ENCODE data around the gene LIFR. TPM values are rescaled to one million over a fixed set of nuclear protein-coding genes. Genes with fewer than 3 reads are reported as not detected.

Gene LIFR
- total RNA-seq, 1 donor from 2014 or later: 8.9 TPM

DNA sequence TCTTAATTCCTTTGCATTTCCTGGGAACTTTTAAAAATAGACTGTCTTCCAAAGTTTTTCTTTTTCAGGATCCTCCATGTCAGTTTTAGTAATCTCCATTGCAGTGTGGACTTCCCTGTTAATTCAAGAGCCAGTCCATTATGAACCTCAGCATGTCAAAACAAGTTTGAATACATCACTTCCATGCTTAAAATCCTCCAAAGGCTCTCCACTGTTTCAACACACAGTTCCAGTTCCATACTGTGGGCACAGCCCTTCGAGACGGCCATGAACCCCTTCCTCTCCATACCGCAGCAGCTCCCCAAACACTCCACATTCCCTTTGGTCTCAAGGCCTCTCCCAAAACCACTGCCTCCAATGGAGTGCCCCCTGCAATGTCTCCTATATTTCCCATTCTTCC, 19.5 kb downstream of the LIFR start:
- no peak for DNase-seq (ENCODE audit: extremely low spot score, unreplicated experiment)
- Mint-ChIP-seq H3K4me1 (ENCODE audit: unreplicated experiment) (no peaks in the 10 kb centered on the region), H3K27me3 (ENCODE audit: unreplicated experiment) (no peaks in the 10 kb centered on the region), H3K36me3 (ENCODE audit: unreplicated experiment) (no peaks in the 10 kb centered on the region), H3K4me3 (ENCODE audit: unreplicated experiment) (no peak overlapping the region), H3K27ac (ENCODE audit: unreplicated experiment) (no peak overlapping the region), H3K9me3 (ENCODE audit: unreplicated experiment) (no peaks in the 10 kb centered on the region)
- TF ChIP-seq, protein P1, sequence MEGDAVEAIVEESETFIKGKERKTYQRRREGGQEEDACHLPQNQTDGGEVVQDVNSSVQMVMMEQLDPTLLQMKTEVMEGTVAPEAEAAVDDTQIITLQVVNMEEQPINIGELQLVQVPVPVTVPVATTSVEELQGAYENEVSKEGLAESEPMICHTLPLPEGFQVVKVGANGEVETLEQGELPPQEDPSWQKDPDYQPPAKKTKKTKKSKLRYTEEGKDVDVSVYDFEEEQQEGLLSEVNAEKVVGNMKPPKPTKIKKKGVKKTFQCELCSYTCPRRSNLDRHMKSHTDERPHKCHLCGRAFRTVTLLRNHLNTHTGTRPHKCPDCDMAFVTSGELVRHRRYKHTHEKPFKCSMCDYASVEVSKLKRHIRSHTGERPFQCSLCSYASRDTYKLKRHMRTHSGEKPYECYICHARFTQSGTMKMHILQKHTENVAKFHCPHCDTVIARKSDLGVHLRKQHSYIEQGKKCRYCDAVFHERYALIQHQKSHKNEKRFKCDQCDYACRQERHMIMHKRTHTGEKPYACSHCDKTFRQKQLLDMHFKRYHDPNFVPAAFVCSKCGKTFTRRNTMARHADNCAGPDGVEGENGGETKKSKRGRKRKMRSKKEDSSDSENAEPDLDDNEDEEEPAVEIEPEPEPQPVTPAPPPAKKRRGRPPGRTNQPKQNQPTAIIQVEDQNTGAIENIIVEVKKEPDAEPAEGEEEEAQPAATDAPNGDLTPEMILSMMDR (IDR thresholded peaks at IDR 0.05): no peak

DNA sequence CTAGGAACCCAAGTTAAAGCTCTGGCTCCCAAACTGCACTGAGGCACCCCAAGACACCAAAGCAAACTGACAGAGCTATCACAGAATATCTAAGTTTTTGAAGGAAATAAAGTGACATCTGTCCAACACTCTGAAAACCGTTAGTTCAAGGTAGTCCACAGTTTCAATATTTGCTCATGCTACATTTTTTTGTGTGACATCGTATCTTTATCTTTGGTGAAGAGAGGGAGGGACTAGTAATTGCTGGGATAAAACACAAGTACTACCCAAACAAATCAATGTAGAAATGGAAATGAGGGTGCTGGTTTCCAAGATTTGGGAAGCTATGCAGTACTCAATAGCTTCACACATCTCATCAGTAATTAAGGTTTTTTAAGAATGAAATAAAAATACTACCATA, 20.6 kb downstream of the LIFR start:
- H3K4me1 Mint-ChIP-seq (ENCODE audit: unreplicated experiment): no peaks in the 10 kb centered on the region
- no peak overlapping the region for H3K27ac Mint-ChIP-seq (ENCODE audit: unreplicated experiment)

DNA sequence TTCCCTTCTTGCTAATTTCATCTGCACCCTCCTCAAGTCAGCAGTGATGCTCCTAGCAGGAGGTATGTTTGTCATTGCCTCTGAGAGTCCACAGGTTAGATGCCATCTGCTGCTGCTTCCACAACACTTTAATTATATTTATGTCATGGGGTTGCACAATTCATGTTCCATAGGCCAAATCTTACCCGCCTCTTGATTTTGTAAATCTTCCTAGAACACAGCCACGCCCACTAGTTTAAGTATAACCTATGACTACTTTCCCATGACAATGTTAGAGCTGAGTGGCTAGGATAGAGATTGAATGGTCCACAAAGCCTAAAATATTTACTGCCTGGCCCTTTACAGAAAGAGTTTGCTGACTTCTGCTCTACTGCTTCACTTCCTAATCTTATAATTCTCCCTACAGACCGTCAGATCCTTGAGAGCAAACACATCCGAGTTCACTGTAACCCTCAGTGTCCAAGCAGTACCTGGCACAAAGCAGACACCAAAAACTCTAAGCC, 21.1 kb downstream of the LIFR start:
- TF ChIP-seq, protein P1 (IDR thresholded peaks at IDR 0.05): no peak
- Mint-ChIP-seq H3K9me3 (ENCODE audit: unreplicated experiment) (peaks cover 9% of the 10 kb centered on the region), H3K4me1 (ENCODE audit: unreplicated experiment) (no peaks in the 10 kb centered on the region), H3K36me3 (ENCODE audit: unreplicated experiment) (no peaks in the 10 kb centered on the region), H3K4me3 (ENCODE audit: unreplicated experiment) (no peak overlapping the region), H3K27me3 (ENCODE audit: unreplicated experiment) (no peaks in the 10 kb centered on the region), H3K27ac (ENCODE audit: unreplicated experiment) (no peak overlapping the region)
- no peak for DNase-seq (ENCODE audit: extremely low spot score, unreplicated experiment)

More for the DNA sequence above, 20.6 kb downstream of the LIFR start:
- Mint-ChIP-seq H3K27me3 (ENCODE audit: unreplicated experiment) (no peaks in the 10 kb centered on the region), H3K9me3 (ENCODE audit: unreplicated experiment) (peaks cover 9% of the 10 kb centered on the region), H3K4me3 (ENCODE audit: unreplicated experiment) (no peak overlapping the region), H3K36me3 (ENCODE audit: unreplicated experiment) (no peaks in the 10 kb centered on the region)
- TF ChIP-seq, protein P1 (IDR thresholded peaks at IDR 0.05): no peak
- DNase-seq (ENCODE audit: extremely low spot score, unreplicated experiment): no peak

DNA sequence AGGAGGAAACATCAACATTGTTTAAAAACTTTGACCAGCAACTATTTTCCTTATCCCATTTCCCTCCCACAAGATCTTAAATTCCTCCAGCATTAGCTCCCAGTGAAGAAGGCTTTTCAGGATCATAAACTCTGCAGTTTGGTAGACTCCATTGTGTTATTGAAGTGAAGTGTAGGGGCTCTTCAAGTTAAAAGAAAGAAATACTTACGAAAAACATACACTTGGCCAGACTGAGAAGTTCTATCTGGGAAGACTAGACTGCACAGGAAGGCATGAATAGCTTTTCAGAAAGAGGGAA, 22.3 kb downstream of the LIFR start:
- H3K9me3 Mint-ChIP-seq (ENCODE audit: unreplicated experiment): peaks cover 9% of the 10 kb centered on the region
- H3K36me3 Mint-ChIP-seq (ENCODE audit: unreplicated experiment): no peaks in the 10 kb centered on the region
- DNase-seq (ENCODE audit: extremely low spot score, unreplicated experiment): no peak
- no peaks in the 10 kb centered on the region for H3K4me1 Mint-ChIP-seq (ENCODE audit: unreplicated experiment)
- H3K27me3 Mint-ChIP-seq (ENCODE audit: unreplicated experiment): no peaks in the 10 kb centered on the region
- TF ChIP-seq, protein P1 (IDR thresholded peaks at IDR 0.05): no peak
- H3K4me3 Mint-ChIP-seq (ENCODE audit: unreplicated experiment): no peak overlapping the region
- H3K27ac Mint-ChIP-seq (ENCODE audit: unreplicated experiment): no peak overlapping the region

DNA sequence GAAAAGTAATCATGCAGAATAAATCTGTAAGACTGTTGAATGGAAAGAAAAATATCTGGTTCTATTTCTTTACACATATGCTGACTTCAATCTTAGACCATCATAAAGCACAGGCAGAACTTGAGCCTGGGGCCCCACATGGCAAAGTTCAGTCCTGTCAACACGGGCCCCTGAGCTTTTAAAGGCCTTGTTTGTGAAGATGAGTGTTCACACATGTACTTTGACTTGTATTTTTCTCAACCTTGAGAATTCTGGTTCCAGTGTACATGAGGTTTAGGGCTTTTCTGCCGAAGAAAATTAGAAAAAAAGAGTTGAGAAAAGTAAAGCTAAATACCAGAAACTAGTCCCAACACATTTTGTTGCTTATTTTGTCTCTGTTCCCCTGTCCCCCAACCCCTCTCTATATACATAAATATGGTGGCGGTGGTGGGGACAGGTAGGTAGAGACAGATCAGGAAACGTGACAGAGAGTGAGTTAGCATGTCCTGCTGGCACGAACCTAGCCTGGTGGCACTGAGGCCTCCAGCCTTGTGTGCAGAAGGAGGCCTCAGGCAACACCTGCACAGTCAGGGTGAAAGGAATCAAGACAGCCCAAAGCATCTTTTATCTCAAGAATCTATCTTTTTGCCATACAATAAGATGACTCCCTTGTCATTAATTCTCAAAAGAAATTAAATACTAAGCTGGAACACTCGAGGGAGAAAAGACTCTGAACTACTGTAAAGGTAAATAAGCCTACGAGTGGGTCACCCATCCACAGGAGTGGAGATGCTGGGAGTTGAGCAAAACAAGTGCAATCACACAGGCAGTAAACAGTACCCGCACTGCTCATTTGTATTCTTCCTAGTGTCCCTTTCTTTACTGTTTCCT, 22.9 kb downstream of the LIFR start:
- no peak overlapping the region for H3K27ac Mint-ChIP-seq (ENCODE audit: unreplicated experiment)
- no peaks in the 10 kb centered on the region for H3K27me3 Mint-ChIP-seq (ENCODE audit: unreplicated experiment)
- peaks cover 9% of the 10 kb centered on the region for H3K9me3 Mint-ChIP-seq (ENCODE audit: unreplicated experiment)
- H3K36me3 Mint-ChIP-seq (ENCODE audit: unreplicated experiment): no peaks in the 10 kb centered on the region
- H3K4me3 Mint-ChIP-seq (ENCODE audit: unreplicated experiment): no peak overlapping the region
- TF ChIP-seq, protein P1 (IDR thresholded peaks at IDR 0.05): no peak
- no peaks in the 10 kb centered on the region for H3K4me1 Mint-ChIP-seq (ENCODE audit: unreplicated experiment)
- DNase-seq (ENCODE audit: extremely low spot score, unreplicated experiment): no peak
